Stimulated activated CD4-positive, alpha-beta T cell treated with anti-CD3 and anti-CD28 coated beads, Interleukin-4, amount 100 ng/mL, for 4 hours (primary cell): ENCODE results near the gene PKHD1.
"Not testable (repeated sequence)": the region's sequence is repeated elsewhere in the genome, so short reads cannot be mapped to it uniquely, and the experiment has no call there.

Source experiments
- DNase-seq, 2 experiments: peaks; one replicate each; pipeline ENCODE4 v3.0.0-alpha.2; 2020

PKHD1 gene

DNA sequence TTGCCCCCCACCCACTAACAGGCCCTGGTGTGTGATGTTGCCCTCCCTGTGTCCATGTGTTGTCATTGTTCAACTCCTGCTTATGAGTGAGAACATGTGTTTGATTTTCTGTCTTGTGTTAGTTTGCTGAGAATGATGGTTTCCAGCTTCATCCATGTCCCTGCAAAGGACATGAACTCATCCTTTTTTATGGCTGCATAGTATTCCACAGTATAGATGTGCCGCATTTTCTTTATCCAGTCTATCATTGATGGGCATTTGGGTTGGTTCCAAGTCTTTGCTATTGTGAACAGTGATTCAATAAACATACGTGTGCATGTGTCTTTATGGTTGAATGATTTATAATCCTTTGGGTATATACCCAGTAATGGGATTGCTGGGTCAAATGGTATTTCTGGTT is 169.1 kb downstream of the PKHD1 start:
- not testable (repeated sequence) for DNase-seq

DNA sequence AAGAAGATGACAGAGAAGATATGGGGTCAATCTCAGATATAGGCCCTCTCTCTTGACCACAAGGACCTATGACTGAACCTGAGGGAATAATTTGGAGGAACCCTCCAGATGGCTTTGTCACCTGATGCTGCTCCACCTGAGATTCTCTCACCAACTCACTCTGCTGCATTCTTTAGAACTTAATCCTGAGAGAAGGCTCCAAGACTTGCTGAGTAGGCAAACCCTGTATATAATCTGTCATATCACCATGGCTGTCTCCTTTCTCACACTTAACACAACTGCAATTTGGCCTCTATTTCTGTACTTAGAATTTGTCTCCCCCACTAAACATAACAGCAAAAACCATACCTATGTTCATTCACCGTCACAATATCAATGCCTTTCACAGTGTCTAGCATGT is 172.3 kb downstream of the PKHD1 start:
- DNase-seq: no peak

- DNase-seq: no peak
These were observed 174.1 kb downstream of the PKHD1 start for GRCh38 chr6:51913265-51913664.

GRCh38 chr6:51910851-51911250 is 176.6 kb downstream of the PKHD1 start:
- no peak for DNase-seq

- DNase-seq: no peak
These were observed 179.2 kb downstream of the PKHD1 start for GRCh38 chr6:51908243-51908642.

GRCh38 chr6:51901766-51902764 is 185.3 kb downstream of the PKHD1 start:
- no peak for DNase-seq

GRCh38 chr6:51893366-51893765 is 194.0 kb downstream of the PKHD1 start:
- no peak for DNase-seq

DNA sequence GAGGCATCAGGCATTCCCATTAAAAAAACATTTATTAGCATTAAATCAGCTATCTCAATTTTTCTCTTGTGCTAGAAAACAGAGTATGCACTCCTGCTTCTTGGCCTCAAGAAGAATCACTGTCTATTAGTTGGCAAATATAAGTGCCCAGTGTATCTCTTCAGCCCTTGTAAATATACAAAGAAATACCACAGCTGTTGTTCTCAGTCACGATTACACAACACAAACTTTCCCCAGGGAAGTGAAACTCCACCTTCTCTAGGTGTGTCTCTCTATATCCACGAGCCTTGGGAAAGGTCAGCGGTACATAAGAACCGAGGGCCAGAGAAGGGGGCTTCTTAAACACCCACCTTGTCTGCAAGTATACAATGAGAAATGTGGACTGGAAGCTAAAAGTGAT is 194.7 kb downstream of the PKHD1 start:
- DNase-seq: no peak

DNA sequence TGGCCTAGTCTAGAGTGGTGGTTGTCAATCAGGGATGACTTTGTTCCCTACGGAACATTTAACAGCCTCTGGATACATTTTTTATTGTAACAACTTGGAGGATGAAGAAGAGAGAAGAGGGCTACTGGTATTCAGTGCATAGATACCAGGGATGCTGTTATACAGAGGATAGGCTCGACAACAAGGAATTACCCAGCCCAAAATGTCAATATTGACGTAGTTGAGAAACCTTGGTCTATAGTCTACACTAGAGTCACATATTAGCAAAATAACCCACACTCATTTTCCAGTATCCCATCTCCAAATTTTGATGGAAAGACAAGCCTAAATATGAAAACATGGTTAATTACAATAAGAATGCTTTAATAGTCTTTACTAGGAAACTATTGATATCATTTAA is 195.1 kb downstream of the PKHD1 start:
- no peak for DNase-seq

GRCh38 chr6:51891784-51892183 is 195.6 kb downstream of the PKHD1 start:
- DNase-seq: no peak

- DNase-seq: no peak
These were observed 199.6 kb downstream of the PKHD1 start for GRCh38 chr6:51887859-51888258.

DNA sequence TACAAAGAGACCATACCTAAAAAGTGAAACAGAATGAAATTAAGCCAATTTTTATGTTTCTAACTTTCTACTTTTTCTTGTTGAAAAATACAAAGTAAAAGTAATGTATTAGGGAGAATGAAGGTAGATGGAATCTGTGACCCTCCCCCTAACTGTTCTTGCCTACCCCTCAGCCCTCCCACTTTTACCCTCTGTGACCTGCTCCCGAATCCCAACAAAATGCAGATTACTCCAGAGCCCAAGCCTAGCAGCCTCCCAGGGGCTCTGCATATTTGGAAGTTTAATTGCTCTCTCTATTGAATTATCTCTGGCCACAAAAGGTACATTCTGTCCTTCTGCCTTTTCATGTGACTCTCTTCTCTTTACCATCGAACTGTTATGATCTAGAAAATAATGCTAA is 201.5 kb downstream of the PKHD1 start:
- DNase-seq: no peak

GRCh38 chr6:51868591-51869355 is 218.6 kb downstream of the PKHD1 start:
- no peak for DNase-seq

DNA sequence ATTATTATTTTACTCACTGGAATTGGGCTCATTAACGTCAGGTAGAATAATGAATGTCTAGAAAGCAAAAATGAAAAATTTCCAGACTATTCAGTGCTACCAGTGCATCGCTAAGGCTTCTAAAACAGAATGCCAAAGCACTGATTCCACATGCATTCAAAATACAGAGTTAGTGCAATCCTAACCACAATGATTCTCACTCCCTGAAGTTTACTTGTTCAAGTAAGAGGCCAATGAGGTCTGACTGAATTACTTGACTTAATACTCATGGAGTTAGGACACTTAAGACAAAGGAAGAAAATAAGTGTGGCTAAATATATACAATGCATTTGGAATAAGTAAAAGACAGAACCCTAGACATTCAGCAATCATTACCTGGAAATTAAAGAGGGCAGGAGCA is 220.5 kb downstream of the PKHD1 start:
- DNase-seq: no peak

GRCh38 chr6:51865996-51866395 is 221.4 kb downstream of the PKHD1 start:
- no peak for DNase-seq

GRCh38 chr6:51865176-51865575 is 222.2 kb downstream of the PKHD1 start:
- DNase-seq: no peak

- no peak for DNase-seq
These were observed 230.3 kb downstream of the PKHD1 start for GRCh38 chr6:51857134-51857533.

GRCh38 chr6:51856508-51856907 is 230.9 kb downstream of the PKHD1 start:
- no peak for DNase-seq

- no peak for DNase-seq
These were observed 231.9 kb downstream of the PKHD1 start for GRCh38 chr6:51855310-51856082.

GRCh38 chr6:51854876-51855275 is 232.5 kb downstream of the PKHD1 start:
- DNase-seq: no peak

DNA sequence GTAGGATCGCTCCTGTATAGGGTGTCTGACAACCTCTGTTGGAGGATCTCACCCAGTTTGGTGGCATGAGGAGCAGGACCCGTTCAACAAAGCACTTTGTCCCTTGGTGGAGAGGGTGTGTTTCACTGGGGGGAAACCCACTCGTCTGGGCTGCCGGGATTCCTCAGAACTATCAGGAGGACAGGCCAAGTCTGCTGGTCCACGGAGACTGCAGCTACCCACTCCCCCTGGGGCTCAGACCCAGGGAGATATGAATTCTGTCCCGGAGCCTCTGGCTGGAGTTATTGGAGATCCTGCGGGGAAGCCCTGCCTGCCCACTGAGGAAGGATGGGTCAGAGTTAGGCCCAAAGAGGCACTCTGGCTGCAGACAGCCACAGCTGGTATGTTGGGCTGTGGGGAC is 233.1 kb downstream of the PKHD1 start:
- DNase-seq: no peak

DNA sequence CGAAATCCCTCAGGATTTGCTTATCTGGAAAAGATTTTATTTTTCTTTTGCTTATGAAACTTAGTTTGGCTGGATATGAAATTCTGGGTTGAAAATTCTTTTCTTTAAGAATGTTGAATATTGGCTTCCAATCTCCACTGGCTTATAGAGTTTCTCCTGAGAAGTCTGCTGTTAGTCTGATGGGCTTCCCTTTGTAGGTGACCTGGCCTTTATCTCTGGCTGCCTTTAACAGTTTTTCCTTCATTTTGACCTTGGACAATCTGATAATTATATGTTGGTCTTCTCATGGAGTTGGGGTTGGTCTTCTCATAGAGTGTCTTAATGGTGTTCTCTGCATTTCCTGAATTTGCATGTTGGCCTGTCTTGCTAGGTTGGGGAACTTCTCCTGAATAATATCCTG is 234.3 kb downstream of the PKHD1 start:
- not testable (repeated sequence) for DNase-seq

GRCh38 chr6:51846531-51846930 is 240.9 kb downstream of the PKHD1 start:
- DNase-seq: no peak
